Parathyroid adenoma (tissue), 2 donors: Measurements from ENCODE around the gene LY86.

ENCODE experiments used
- H2AFZ ChIP-seq: fragments of 300-600 bp; sonication (generic); one replicate; pipeline ENCODE4 v1.7.0; 2017; ENCODE audit warnings: antibody characterized with exemption, mild to moderate bottlenecking
- H3K27ac ChIP-seq: fragments of 300-600 bp; sonication (generic); one replicate; pipeline ENCODE4 v1.7.0; 2017
- H3K27me3 ChIP-seq: fragments of 300-600 bp; sonication (generic); one replicate; pipeline ENCODE4 v1.7.0; 2017; ENCODE audit warnings: low read length; ENCODE audit not compliant: control insufficient read depth, insufficient read depth
- H3K36me3 ChIP-seq: fragments of 300-600 bp; sonication (generic); one replicate; pipeline ENCODE4 v1.7.0; 2017; ENCODE audit warnings: low read length; ENCODE audit not compliant: control insufficient read depth, insufficient read depth
- H3K4me1 ChIP-seq: fragments of 300-600 bp; sonication (generic); one replicate; pipeline ENCODE4 v1.7.0; 2017; ENCODE audit warnings: control low read depth
- H3K4me2 ChIP-seq: fragments of 300-600 bp; sonication (generic); one replicate; pipeline ENCODE4 v1.7.0; 2017; ENCODE audit warnings: low read length
- H3K4me3 ChIP-seq: fragments of 300-600 bp; sonication (generic); one replicate; pipeline ENCODE4 v1.7.0; 2017; ENCODE audit warnings: low read depth, low read length
- H3K79me2 ChIP-seq: fragments of 300-600 bp; sonication (generic); one replicate; pipeline ENCODE4 v1.7.0; 2017; ENCODE audit warnings: control low read depth
- H3K9ac ChIP-seq: fragments of 300-600 bp; sonication (generic); one replicate; pipeline ENCODE4 v1.7.0; 2017; ENCODE audit warnings: mild to moderate bottlenecking
- H3K9me3 ChIP-seq: fragments of 300-600 bp; sonication (generic); one replicate; pipeline ENCODE4 v1.7.0; 2017; ENCODE audit warnings: low read length; ENCODE audit not compliant: control insufficient read depth
- TF ChIP-seq, protein P1 (sequence below): fragments of 300-600 bp; sonication (generic); IDR thresholded peaks from one replicate; pipeline ENCODE4 v1.7.0; 2017; ENCODE audit warnings: antibody characterized with exemption, mild to moderate bottlenecking
- donor health status: primary hyperparathyroidism.

Gene LY86

DNA sequence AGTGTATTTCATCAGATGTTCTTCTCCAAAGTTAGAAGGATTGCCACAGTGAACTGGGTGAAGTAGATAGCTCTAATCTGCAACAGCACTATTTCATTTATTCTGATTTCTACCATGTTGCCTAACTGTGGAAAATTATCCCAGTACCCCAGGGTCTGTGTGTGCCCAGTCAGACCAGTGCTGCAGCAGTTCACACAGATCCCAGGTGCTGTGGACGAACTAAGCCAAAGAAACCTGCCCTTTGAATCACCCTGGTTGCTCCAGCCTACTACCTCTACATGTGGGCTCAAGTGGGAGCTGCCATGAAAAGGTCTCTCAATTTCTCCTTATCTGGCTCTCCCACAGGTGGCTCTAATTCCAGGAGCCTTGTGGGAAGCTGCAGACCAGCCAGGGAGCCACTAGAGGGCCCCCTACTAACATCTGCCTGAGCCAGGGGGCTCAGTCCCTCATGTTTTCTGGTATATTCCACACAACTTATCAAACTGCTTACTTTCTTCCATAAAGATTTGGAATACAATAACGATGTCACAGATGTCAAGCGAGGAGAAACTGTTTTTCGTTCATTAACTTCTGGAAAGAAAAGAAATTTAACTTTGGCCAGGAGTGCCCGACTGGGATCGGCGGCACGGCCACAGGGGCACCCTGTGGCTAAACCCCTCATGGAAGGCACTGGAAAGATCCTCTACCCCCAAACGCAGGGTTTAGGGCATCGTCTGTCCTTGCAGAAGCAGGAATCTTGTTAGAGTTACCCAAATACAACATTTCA is 31.6 kb upstream of the LY86 start:
- no peaks in the 10 kb centered on the region for H3K36me3 ChIP-seq
- H3K9me3 ChIP-seq: no peaks in the 10 kb centered on the region
- no peak overlapping the region for H3K4me2 ChIP-seq
- no peak overlapping the region for H3K27ac ChIP-seq
- no peaks in the 10 kb centered on the region for H3K4me1 ChIP-seq
- H3K27me3 ChIP-seq: no peaks in the 10 kb centered on the region
- no peak overlapping the region for H3K9ac ChIP-seq
- H3K79me2 ChIP-seq: no peaks in the 10 kb centered on the region
- no peak overlapping the region for H3K4me3 ChIP-seq
- H2AFZ ChIP-seq: no peak overlapping the region
- TF ChIP-seq, protein P1, sequence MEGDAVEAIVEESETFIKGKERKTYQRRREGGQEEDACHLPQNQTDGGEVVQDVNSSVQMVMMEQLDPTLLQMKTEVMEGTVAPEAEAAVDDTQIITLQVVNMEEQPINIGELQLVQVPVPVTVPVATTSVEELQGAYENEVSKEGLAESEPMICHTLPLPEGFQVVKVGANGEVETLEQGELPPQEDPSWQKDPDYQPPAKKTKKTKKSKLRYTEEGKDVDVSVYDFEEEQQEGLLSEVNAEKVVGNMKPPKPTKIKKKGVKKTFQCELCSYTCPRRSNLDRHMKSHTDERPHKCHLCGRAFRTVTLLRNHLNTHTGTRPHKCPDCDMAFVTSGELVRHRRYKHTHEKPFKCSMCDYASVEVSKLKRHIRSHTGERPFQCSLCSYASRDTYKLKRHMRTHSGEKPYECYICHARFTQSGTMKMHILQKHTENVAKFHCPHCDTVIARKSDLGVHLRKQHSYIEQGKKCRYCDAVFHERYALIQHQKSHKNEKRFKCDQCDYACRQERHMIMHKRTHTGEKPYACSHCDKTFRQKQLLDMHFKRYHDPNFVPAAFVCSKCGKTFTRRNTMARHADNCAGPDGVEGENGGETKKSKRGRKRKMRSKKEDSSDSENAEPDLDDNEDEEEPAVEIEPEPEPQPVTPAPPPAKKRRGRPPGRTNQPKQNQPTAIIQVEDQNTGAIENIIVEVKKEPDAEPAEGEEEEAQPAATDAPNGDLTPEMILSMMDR: peak; percentile 29

DNA sequence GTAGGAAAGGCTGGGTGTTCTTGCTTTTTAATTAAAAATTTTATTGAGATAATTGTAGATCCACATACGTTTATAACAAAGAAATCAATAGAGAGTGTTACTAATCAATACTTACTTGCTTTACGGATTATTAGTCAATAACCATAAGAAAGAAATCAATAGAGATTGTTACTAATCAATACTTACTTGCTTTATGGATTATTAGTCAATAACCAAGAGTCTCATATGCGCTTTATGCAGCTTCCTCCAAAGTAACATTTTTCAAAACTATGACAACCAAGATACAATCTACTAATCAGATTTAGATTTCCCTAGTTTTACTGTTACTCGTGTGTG is 31.0 kb upstream of the LY86 start:
- H3K4me2 ChIP-seq: no peak overlapping the region
- H3K79me2 ChIP-seq: no peaks in the 10 kb centered on the region
- no peak overlapping the region for H2AFZ ChIP-seq
- no peak overlapping the region for H3K27ac ChIP-seq
- no peaks in the 10 kb centered on the region for H3K36me3 ChIP-seq
- TF ChIP-seq, protein P1: no peak
- no peaks in the 10 kb centered on the region for H3K27me3 ChIP-seq
- no peaks in the 10 kb centered on the region for H3K4me1 ChIP-seq
- no peak overlapping the region for H3K4me3 ChIP-seq
- H3K9me3 ChIP-seq: no peaks in the 10 kb centered on the region
- H3K9ac ChIP-seq: no peak overlapping the region

DNA sequence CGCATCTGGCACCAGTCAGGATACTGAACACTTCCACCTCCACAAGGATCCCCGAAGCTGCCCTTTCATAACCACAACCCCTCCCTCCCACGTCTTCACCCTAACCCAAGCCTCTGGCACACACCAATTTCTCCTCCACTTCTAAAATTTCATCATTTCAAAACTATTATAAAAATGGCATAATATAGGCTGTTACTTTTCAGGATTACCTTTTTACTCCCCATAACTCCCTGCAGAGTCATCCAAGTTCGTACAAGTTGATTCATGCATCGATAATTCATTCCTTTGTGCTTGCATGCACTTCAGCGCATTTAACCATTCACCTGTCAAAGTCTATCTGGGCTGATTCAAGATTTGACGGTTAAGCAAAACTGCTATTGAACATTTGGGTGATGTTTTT is 30.6 kb upstream of the LY86 start:
- H3K9ac ChIP-seq: no peak overlapping the region
- H3K4me1 ChIP-seq: no peaks in the 10 kb centered on the region
- no peak overlapping the region for H3K27ac ChIP-seq
- TF ChIP-seq, protein P1: no peak
- H3K4me3 ChIP-seq: no peak overlapping the region
- no peaks in the 10 kb centered on the region for H3K9me3 ChIP-seq
- no peak overlapping the region for H3K4me2 ChIP-seq
- H3K36me3 ChIP-seq: no peaks in the 10 kb centered on the region
- H2AFZ ChIP-seq: no peak overlapping the region
- H3K27me3 ChIP-seq: no peaks in the 10 kb centered on the region
- no peaks in the 10 kb centered on the region for H3K79me2 ChIP-seq

DNA sequence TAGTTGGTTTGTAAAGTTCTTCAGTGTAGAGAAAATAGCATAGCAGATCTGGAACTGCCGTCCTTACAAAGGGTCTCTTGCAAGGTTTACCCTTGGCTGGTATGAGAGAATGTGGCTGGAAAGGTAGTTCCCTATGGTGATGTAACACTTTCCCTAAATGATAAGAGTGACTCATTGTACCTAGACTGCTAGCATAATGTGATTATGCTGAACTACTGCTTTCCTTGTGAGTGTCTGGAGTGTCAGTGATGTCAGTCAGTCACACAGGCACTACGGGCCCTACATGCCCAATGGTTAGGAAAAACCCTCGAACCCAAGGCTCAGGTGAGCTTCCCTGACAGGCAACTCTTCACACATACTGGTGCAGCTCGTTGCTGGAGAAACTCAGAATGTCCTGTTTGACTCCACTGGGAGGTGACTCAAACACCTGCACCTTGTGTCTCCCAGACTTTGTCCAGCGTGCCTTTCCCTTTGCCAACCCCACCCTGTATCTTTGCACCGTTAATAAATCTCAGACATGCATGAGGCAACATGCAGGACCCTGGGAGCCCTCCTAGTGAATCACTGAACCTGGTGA is 28.4 kb upstream of the LY86 start:
- Histone ChIP-seq H3K4me2 (no peak overlapping the region), H3K9me3 (no peaks in the 10 kb centered on the region), H3K27ac (no peak overlapping the region), H3K4me3 (no peak overlapping the region), H3K4me1 (no peaks in the 10 kb centered on the region), H3K9ac (no peak overlapping the region), H3K27me3 (no peaks in the 10 kb centered on the region), H3K36me3 (no peaks in the 10 kb centered on the region), H3K79me2 (no peaks in the 10 kb centered on the region), H2AFZ (no peak overlapping the region)
- TF ChIP-seq, protein P1: no peak

DNA sequence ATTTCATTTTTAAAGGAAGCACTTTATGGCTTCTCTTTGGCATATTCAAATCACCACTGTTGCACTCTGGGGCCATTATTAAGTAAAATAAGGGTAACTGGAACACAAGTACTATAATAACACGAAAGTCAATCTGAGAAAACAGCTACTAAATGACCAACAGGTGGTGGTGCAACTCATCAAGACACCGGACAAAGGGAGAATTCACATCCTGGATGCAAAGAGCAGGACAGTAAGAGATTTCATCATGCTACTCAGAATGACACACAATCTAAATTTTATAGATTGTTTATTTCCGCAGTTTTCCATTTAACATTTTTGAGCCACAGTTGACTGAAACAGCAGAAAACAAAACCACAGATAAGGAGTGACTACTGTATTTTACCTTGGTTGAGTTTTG is 27.6 kb upstream of the LY86 start:
- no peaks in the 10 kb centered on the region for H3K9me3 ChIP-seq
- H3K79me2 ChIP-seq: no peaks in the 10 kb centered on the region
- TF ChIP-seq, protein P1: no peak
- H3K4me1 ChIP-seq: no peaks in the 10 kb centered on the region
- H3K36me3 ChIP-seq: no peaks in the 10 kb centered on the region
- no peak overlapping the region for H3K4me2 ChIP-seq
- H3K27ac ChIP-seq: no peak overlapping the region
- no peak overlapping the region for H3K4me3 ChIP-seq
- H2AFZ ChIP-seq: no peak overlapping the region
- no peaks in the 10 kb centered on the region for H3K27me3 ChIP-seq
- H3K9ac ChIP-seq: no peak overlapping the region
